IMR-90 (cell line): Measurements from ENCODE around the gene RAB3IL1. TPM values are rescaled to one million over a fixed set of nuclear protein-coding genes. Genes with fewer than 3 reads are reported as not detected.

Experiments
- ATAC-seq: fragments of 200-7000 bp; cut with Tn5 transposase; 2 replicates; pipeline ENCODE4 v1.9.1; 2020; ENCODE audit warnings: low read depth, mild to moderate bottlenecking, moderate library complexity
- BruUV-seq: library from RNA; stranded (reverse); fragments of 400-500 nt; replicated peaks from 2 replicates; lab custom pipeline; 2021; lab: Mats Ljungman, UMichigan
- CTCF ChIA-PET: fragments of 300-600 bp; formaldehyde crosslinking; extraction: SDS; loops from one replicate; lab custom pipeline; 2021; ENCODE audit warnings: antibody characterized with exemption; lab: Yijun Ruan, JAX
- POLR2A ChIA-PET: fragments of 300-600 bp; sonication (Branson Sonifier 250); formaldehyde crosslinking; loops from one replicate; lab custom pipeline; 2022; ENCODE audit warnings: antibody characterized with exemption; ENCODE audit not compliant: unreplicated experiment; lab: Charles Lee
- DNase-seq: peaks from one replicate; pipeline ENCODE4 v3.0.0; 2013
- H2AFZ ChIP-seq: replicated peaks from 2 replicates; pipeline ENCODE3; 2013; ENCODE audit warnings: low read length, mild to moderate bottlenecking; ENCODE audit not compliant: poor library complexity
- H2AK5ac ChIP-seq: 2 replicates; pipeline ENCODE4 v1.6.1; 2013; ENCODE audit warnings: low read depth, low read length, inconsistent platforms
- H2AK9ac ChIP-seq: replicated peaks from 2 replicates; pipeline ENCODE3; 2013; ENCODE audit warnings: mild to moderate bottlenecking, low read depth, low read length, moderate library complexity; ENCODE audit not compliant: poor library complexity
- H2BK120ac ChIP-seq: 2 replicates; pipeline ENCODE4 v1.6.1; 2013; ENCODE audit warnings: low read depth, low read length, inconsistent platforms
- H2BK15ac ChIP-seq: 3 replicates; pipeline ENCODE4 v1.6.1; 2013; ENCODE audit warnings: low read depth, low read length, inconsistent platforms
- H2BK20ac ChIP-seq: 2 replicates; pipeline ENCODE4 v1.6.1; 2013; ENCODE audit warnings: low read depth, mild to moderate bottlenecking, inconsistent platforms, low read length, moderate library complexity
- H2BK5ac ChIP-seq: 2 replicates; pipeline ENCODE4 v1.6.1; 2013; ENCODE audit warnings: mild to moderate bottlenecking, low read depth, low read length, inconsistent platforms; ENCODE audit not compliant: poor library complexity, severe bottlenecking
- H3K14ac ChIP-seq: replicated peaks from 2 replicates; pipeline ENCODE4 v1.6.1; 2013; ENCODE audit warnings: low read depth, low read length, inconsistent platforms
- H3K18ac ChIP-seq: 2 replicates; pipeline ENCODE4 v1.6.1; 2013; ENCODE audit warnings: low read depth, low read length, control low read depth
- H3K23ac ChIP-seq: 2 replicates; pipeline ENCODE4 v1.6.1; 2013; ENCODE audit warnings: low read depth, low read length, inconsistent platforms
- H3K27ac ChIP-seq: 2 replicates; pipeline ENCODE4 v1.5.1; 2013; ENCODE audit warnings: mild to moderate bottlenecking, control low read depth, low read length; ENCODE audit not compliant: insufficient read depth
- H3K27me3 ChIP-seq: 2 replicates; pipeline ENCODE4 v1.6.1; 2013; ENCODE audit warnings: low read length; ENCODE audit not compliant: control insufficient read depth, insufficient read depth
- H3K36me3 ChIP-seq: 2 replicates; pipeline ENCODE4 v1.6.1; 2013; ENCODE audit warnings: low read length, mixed read lengths; ENCODE audit not compliant: control insufficient read depth, insufficient read depth
- H3K4ac ChIP-seq: 2 replicates; pipeline ENCODE4 v1.6.1; 2013; ENCODE audit warnings: low read depth, low read length, inconsistent platforms
- H3K4me1 ChIP-seq: 2 replicates; pipeline ENCODE4 v1.6.1; 2013; ENCODE audit warnings: low read length, mixed read lengths; ENCODE audit not compliant: control insufficient read depth, insufficient read depth
- H3K4me2 ChIP-seq: 2 replicates; pipeline ENCODE4 v1.6.1; 2013; ENCODE audit warnings: low read depth, mild to moderate bottlenecking, control low read depth, low read length, moderate library complexity
- H3K4me3 ChIP-seq: 2 replicates; pipeline ENCODE4 v1.5.1; 2013; ENCODE audit warnings: low read depth, mild to moderate bottlenecking, control low read depth, low read length, moderate library complexity; ENCODE audit not compliant: insufficient read depth
- H3K56ac ChIP-seq: 2 replicates; pipeline ENCODE4 v1.6.1; 2013; ENCODE audit warnings: low read length, inconsistent platforms; ENCODE audit not compliant: insufficient read depth; ENCODE audit errors: extremely low read depth
- H3K79me1 ChIP-seq, 2 experiments: 2 replicates each; pipeline ENCODE4 v1.6.1; 2013; ENCODE audit warnings: low read length in 2 of 2, inconsistent platforms in 1 of 2, low read depth in 1 of 2
- H3K9ac ChIP-seq: 2 replicates; pipeline ENCODE4 v1.6.1; 2013; ENCODE audit warnings: low read depth, low read length, control low read depth
- H3K9me1 ChIP-seq: 2 replicates; pipeline ENCODE4 v1.6.1; 2013; ENCODE audit warnings: low read length, inconsistent platforms; ENCODE audit not compliant: insufficient read depth
- H3K9me3 ChIP-seq: 2 replicates; pipeline ENCODE4 v1.6.1; 2013; ENCODE audit warnings: low read length; ENCODE audit not compliant: control insufficient read depth, insufficient read depth
- H4K20me1 ChIP-seq: 2 replicates; pipeline ENCODE4 v1.6.1; 2013; ENCODE audit warnings: low read length, inconsistent platforms; ENCODE audit not compliant: insufficient read depth
- H4K5ac ChIP-seq: 2 replicates; pipeline ENCODE4 v1.6.1; 2013; ENCODE audit warnings: mild to moderate bottlenecking, low read depth, low read length, control low read depth
- H4K8ac ChIP-seq, 2 experiments: 2 replicates each; pipeline ENCODE4 v1.6.1; 2013; ENCODE audit warnings: low read depth in 2 of 2, low read length in 2 of 2, control low read depth in 1 of 2, inconsistent platforms in 1 of 2
- H4K91ac ChIP-seq: 2 replicates; pipeline ENCODE4 v1.6.1; 2013; ENCODE audit warnings: low read depth, low read length, inconsistent platforms; ENCODE audit not compliant: insufficient read depth
- BHLHE40 ChIP-seq: fragments of 150-350 bp; IDR thresholded peaks from 2 replicates; pipeline ENCODE4 v1.6.1; 2016; ENCODE audit warnings: mild to moderate bottlenecking, low read depth, low read length
- CEBPB ChIP-seq: IDR thresholded peaks from 2 replicates; pipeline ENCODE4 v1.6.1; 2012; ENCODE audit warnings: low read depth, low read length, improper control_type of control experiment
- CHD1 ChIP-seq: IDR thresholded peaks from 2 replicates; pipeline ENCODE4 v1.6.1; 2012; ENCODE audit warnings: low read depth, low read length, improper control_type of control experiment
- CTCF ChIP-seq: conservative IDR thresholded peaks from 2 replicates; pipeline ENCODE4 v1.5.1; 2012; ENCODE audit warnings: mild to moderate bottlenecking, low read depth, low read length, improper control_type of control experiment
- ELK1 ChIP-seq: fragments of 150-350 bp; IDR thresholded peaks from 2 replicates; pipeline ENCODE4 v1.6.1; 2016; ENCODE audit warnings: low read depth, mild to moderate bottlenecking, low read length, moderate library complexity, borderline replicate concordance
- POLR2A ChIP-seq: IDR thresholded peaks from 2 replicates; pipeline ENCODE4 v1.6.1; 2012; ENCODE audit warnings: mild to moderate bottlenecking, low read depth, low read length
- RAD21 ChIP-seq: IDR thresholded peaks from 2 replicates; pipeline ENCODE4 v1.6.1; 2012; ENCODE audit warnings: low read length, improper control_type of control experiment
- RFX5 ChIP-seq: IDR thresholded peaks from 2 replicates; pipeline ENCODE4 v1.8.0; 2012; ENCODE audit warnings: low read depth, mild to moderate bottlenecking, low read length, moderate library complexity
- SMC3 ChIP-seq: fragments of 150-350 bp; IDR thresholded peaks from 2 replicates; pipeline ENCODE4 v1.6.1; 2016; ENCODE audit warnings: low read depth, mild to moderate bottlenecking, antibody characterized with exemption, low read length, moderate library complexity
- WGBS, 2 experiments: methylation state at CpG; one replicate each; pipeline versions ENCODE4 v1.1.5 to v1.1.7; 2013; ENCODE audit warnings: missing lambda C conversion rate in 2 of 2; ENCODE audit not compliant: insufficient read length in 1 of 2; ENCODE audit errors: extremely low coverage in 2 of 2; 5-methylcytosine and 5-hydroxymethylcytosine counted together
- dilution Hi-C: fragments of 300-500 bp; cut with HindIII; formaldehyde crosslinking; loops from one replicate; pipeline ENCODE4 v1.14.3; 2018; ENCODE audit warnings: low sequenced_read_pairs; ENCODE audit not compliant: unreplicated experiment
- in situ Hi-C: fragments of 300-500 bp; cut with MboI; formaldehyde crosslinking; loops from 3 replicates; pipeline ENCODE4 v1.14.3; 2019; ENCODE audit warnings: low sequenced_read_pairs, inconsistent platforms, mixed read lengths
- intact Hi-C: fragments of 100-400 bp; cut with micrococcal nuclease; formaldehyde crosslinking; loops from 2 replicates; pipeline ENCODE4 v1.10.0; 2022
- polyA plus RNA-seq, 3 experiments: library from polyadenylated mRNA; depleted of rRNA; stranded (reverse); fragments of >200 nt; gene quantifications; 2 replicates each; pipeline ENCODE4 v1.2.3, GENCODE V29; 2012; ENCODE audit warnings: low replicate concordance in 1 of 3
- total RNA-seq: library from RNA; depleted of rRNA; stranded (reverse); fragments of >200 nt; gene quantifications from 2 replicates; pipeline ENCODE4 v1.2.3, GENCODE V29; 2012

RAB3IL1 gene
- total and polyA plus RNA-seq, 2 of the 4 experiments (the other 2 are of a cell fraction): 0.72 to 1.9 TPM

- intact Hi-C loops: loop anchor here (1.0 to 2.0 kb wide), 4 partner anchors 59 to 169 kb away; no protein-coding TSS in a partner anchor
- ChIA-PET CTCF (interaction anchor here (3.3 kb wide), 1 partner anchor 115 kb away, joined by 15 read pairs; no protein-coding TSS in a partner anchor), POLR2A (interaction anchor here (1.4 to 1.9 kb wide), 2 partner anchors 11 to 115 kb away, joined by 4 to 17 read pairs; no protein-coding TSS in a partner anchor)
- Histone ChIP-seq H4K91ac (0 out of 2 replicates have a peak overlapping the region, but pooled peaks have one; percentile 28), H4K20me1 (peaks cover 56% of the 10 kb centered on the region), H3K27ac (peak overlapping the region; percentile 79), H3K4me3 (peak overlapping the region; percentile 93), H2BK120ac (peak overlapping the region; percentile 33; the same call in 1 of the 2 replicates), H3K4me2 (peak overlapping the region; percentile 66; the same call in 1 of the 2 replicates), H2BK15ac (no peak overlapping the region), H2BK20ac (no peak overlapping the region), H3K79me1 (peaks cover 15 to 71% of the 10 kb centered on the region in 2 experiments), H3K9ac (peak overlapping the region; percentile 98), H2AFZ (peak overlapping the region; percentile 35), H4K5ac (no peak overlapping the region), H2BK5ac (peak overlapping the region; percentile 64), H4K8ac (peak overlapping the region in 1 of 2 experiments; percentile 11; a peak in 1 of 4 replicates), H2AK5ac (no peak overlapping the region; the same call in 1 of the 2 replicates), H3K56ac (peak overlapping the region; percentile 87), H3K27me3 (no peaks in the 10 kb centered on the region), H3K4ac (peak overlapping the region; percentile 75), H3K18ac (peak overlapping the region; percentile 10; the same call in 1 of the 2 replicates), H3K4me1 (peaks cover 18% of the 10 kb centered on the region), H3K9me3 (no peaks in the 10 kb centered on the region), H2AK9ac (peak overlapping the region; percentile 4), H3K36me3 (peaks cover 31% of the 10 kb centered on the region), H3K23ac (peak overlapping the region; percentile 90), H3K9me1 (peaks cover 31% of the 10 kb centered on the region), H3K14ac (peak overlapping the region; percentile 93)
- ATAC-seq (no peak), DNase-seq (no peak)
- TF ChIP-seq RFX5 (no peak), CHD1 (no peak), SMC3 (no peak), BHLHE40 (no peak), POLR2A (no peak), CTCF (no peak), ELK1 (no peak), CEBPB (no peak), RAD21 (no peak)
- no TSS peak for BruUV-seq
- dilution Hi-C loops: no loop called here
- in situ Hi-C loops: loop anchor here (10.0 kb wide), 1 partner anchor 58 kb away; no protein-coding TSS in a partner anchor
- 0% methylated on average over 1 of the region's 13 CpGs; no CpG with 5 or more reads in 1 of the 2 experiments for WGBS, 2 experiments
Observed at GRCh38 chr11:61966734-61967115, 49.4 kb upstream of the RAB3IL1 start.
